ENCODE measurements around the gene GUCD1. TPM values are rescaled to one million over a fixed set of nuclear protein-coding genes. Genes with fewer than 3 reads are reported as not detected.

The GUCD1 gene
- total and polyA plus RNA-seq, 2 of the 13 experiments (the other 11 are each of a cell fraction or from before 2014, with no cell fraction given): 128 to 245 TPM

- TF ChIP-seq ZBTB3 (CRISPR knock-in tag; IDR thresholded peaks at IDR 0.05; ENCODE audit: borderline replicate concordance, low read depth) (no peak; the same call in 1 of the 2 replicates), ZNF572 (CRISPR knock-in tag; IDR thresholded peaks at IDR 0.05) (peak; percentile 77; the same call in 1 of the 2 replicates), FOXA3 (CRISPR knock-in tag; IDR thresholded peaks at IDR 0.05) (peak; percentile 68), MZF1 (CRISPR knock-in tag; IDR thresholded peaks at IDR 0.05; ENCODE audit: borderline replicate concordance) (no peak), ZSCAN22 (CRISPR knock-in tag; IDR thresholded peaks at IDR 0.05) (no peak), RORA (CRISPR knock-in tag; IDR thresholded peaks at IDR 0.05) (no peak), TRAFD1 (CRISPR knock-in tag; IDR thresholded peaks at IDR 0.05; ENCODE audit: borderline replicate concordance) (0 out of 2 replicates have a peak, but pooled peaks have one; percentile 43), HNF1B (CRISPR knock-in tag; IDR thresholded peaks at IDR 0.05) (peak; percentile 94), ZNF512B (CRISPR knock-in tag; IDR thresholded peaks at IDR 0.05; ENCODE audit: borderline replicate concordance) (no peak), ZNF318 (CRISPR knock-in tag; IDR thresholded peaks at IDR 0.05) (0 out of 2 replicates have a peak, but pooled peaks have one; percentile 26), TRIM24 (CRISPR knock-in tag; IDR thresholded peaks at IDR 0.05) (no peak), NFE2 (CRISPR knock-in tag; IDR thresholded peaks at IDR 0.05) (no peak), SNAPC2 (CRISPR knock-in tag; IDR thresholded peaks at IDR 0.05) (no peak)
Observed at GRCh38 chr22:24555165-24556039, 464 bp upstream of the GUCD1 start, which contains the start of gene SNRPD3 (continued).
